ENCODE measurements around the gene UBE2F. TPM values are rescaled to one million over a fixed set of nuclear protein-coding genes. Genes with fewer than 3 reads are reported as not detected.
"Not testable (repeated sequence)": the region's sequence is repeated elsewhere in the genome, so short reads cannot be mapped to it uniquely, and the experiment has no call there.

Gene UBE2F
- total RNA-seq, 1 experiment from 2014 or later: 62.1 TPM

GRCh38 chr2:237962432-237963084 is 4.3 kb upstream of the UBE2F start:
- Mint-ChIP-seq H3K4me1 (peaks cover 4 to 7% of the 10 kb centered on the region in 2 experiments), H3K27me3 (ENCODE audit: low read depth) (peaks cover 7% of the 10 kb centered on the region), H3K9me3 (peaks cover 15 to 19% of the 10 kb centered on the region in 2 experiments), H3K36me3 (ENCODE audit: insufficient read depth in 1 of 3, low read depth in 3 of 3) (peaks cover 0 to 6% (median 3%) of the 10 kb centered on the region in 3 experiments; a peak in 3 of 7 replicates), H3K27ac (no peak overlapping the region), H3K4me3 (no peak overlapping the region)
- H2AK5ac ChIP-seq (ENCODE audit: insufficient read length, low read length): no peak overlapping the region
- no peaks in the 10 kb centered on the region for H4K20me1 ChIP-seq (ENCODE audit: control insufficient read depth, insufficient read depth, insufficient read length)
- H4K5ac ChIP-seq (ENCODE audit: insufficient read length, low read depth, low read length): no peak overlapping the region
- peaks cover 3% of the 10 kb centered on the region; the same call in 1 of the 2 replicates for H3K79me2 ChIP-seq (ENCODE audit: insufficient read depth, low read length)
- no peak overlapping the region for H3K14ac ChIP-seq (ENCODE audit: insufficient read depth, low read length)
- H3K18ac ChIP-seq (ENCODE audit: insufficient read length, low read depth, low read length): no peak overlapping the region
- no peak overlapping the region for H2BK20ac ChIP-seq (ENCODE audit: low read depth, low read length, poor library complexity, severe bottlenecking)
- no peaks in the 10 kb centered on the region for H3K27me3 ChIP-seq (ENCODE audit: insufficient read depth, low read length)
- no peak overlapping the region for H2BK5ac ChIP-seq (ENCODE audit: insufficient read length, low read length)
- H3K23me2 ChIP-seq (ENCODE audit: insufficient read length, low read depth, low read length, poor library complexity, severe bottlenecking): peaks cover 5% of the 10 kb centered on the region
- no peak overlapping the region for H3K4me2 ChIP-seq (ENCODE audit: insufficient read depth, insufficient read length, low read length)
- TF ChIP-seq CTCF (conservative IDR thresholded peaks at IDR 0.05): no peak
- no peak overlapping the region for H2BK120ac ChIP-seq (ENCODE audit: low read depth, low read length, poor library complexity, severe bottlenecking)
- H4K91ac ChIP-seq (ENCODE audit: insufficient read length, low read depth, low read length): no peak overlapping the region
- no peak overlapping the region for H4K8ac ChIP-seq (replicated peaks; ENCODE audit: insufficient read length, low read depth, low read length)
- H3K4ac ChIP-seq (ENCODE audit: low read depth, low read length): no peak overlapping the region
- no peak overlapping the region for H2AFZ ChIP-seq (ENCODE audit: low read length)
- H3T11ph ChIP-seq (ENCODE audit: low read length): no peak overlapping the region
- H2BK15ac ChIP-seq (ENCODE audit: low read depth, low read length): no peak overlapping the region
- no CpG with 5 or more reads among the region's 5 CpGs for WGBS (ENCODE audit: extremely low coverage, insufficient read length, low lambda C conversion rate)
- H3K79me1 ChIP-seq (ENCODE audit: insufficient read depth, low read depth, low read length, poor library complexity, severe bottlenecking): peaks cover under 1% of the 10 kb centered on the region
- H3K4me1 ChIP-seq (ENCODE audit: insufficient read depth, low read length): no peaks in the 10 kb centered on the region; the same call in 1 of the 2 replicates
- no peak for DNase-seq
- no peak overlapping the region for H3K23ac ChIP-seq (ENCODE audit: insufficient read length, low read depth, low read length)
- no peak overlapping the region for H3K9ac ChIP-seq (ENCODE audit: extremely low read depth, insufficient read length, low read length)
- H3K9me3 ChIP-seq (ENCODE audit: control insufficient read depth, low read depth, low read length): peaks cover 12% of the 10 kb centered on the region
- H3K56ac ChIP-seq (ENCODE audit: insufficient read length, low read depth, low read length): no peak overlapping the region
- H2BK12ac ChIP-seq (ENCODE audit: insufficient read length, low read depth, low read length): no peak overlapping the region
- H3K27ac ChIP-seq (ENCODE audit: insufficient read length, low read depth, low read length): no peak overlapping the region

GRCh38 chr2:237963490-237963991 is 3.3 kb upstream of the UBE2F start:
- H3K9ac ChIP-seq (ENCODE audit: extremely low read depth, insufficient read length, low read length); H2BK120ac ChIP-seq (ENCODE audit: low read depth, low read length, poor library complexity, severe bottlenecking); H3K36me3 Mint-ChIP-seq (ENCODE audit: insufficient read depth in 1 of 3, low read depth in 3 of 3); H2AK5ac ChIP-seq (ENCODE audit: insufficient read length, low read length); H3K56ac ChIP-seq (ENCODE audit: insufficient read length, low read depth, low read length); H3K27ac ChIP-seq (ENCODE audit: insufficient read length, low read depth, low read length); H4K5ac ChIP-seq (ENCODE audit: insufficient read length, low read depth, low read length); H3K4me1 ChIP-seq (ENCODE audit: insufficient read depth, low read length); H2BK15ac ChIP-seq (ENCODE audit: low read depth, low read length); H4K91ac ChIP-seq (ENCODE audit: insufficient read length, low read depth, low read length); H4K8ac ChIP-seq (replicated peaks; ENCODE audit: insufficient read length, low read depth, low read length); H3T11ph ChIP-seq (ENCODE audit: low read length); H2BK12ac ChIP-seq (ENCODE audit: insufficient read length, low read depth, low read length); H4K20me1 ChIP-seq (ENCODE audit: control insufficient read depth, insufficient read depth, insufficient read length); H3K18ac ChIP-seq (ENCODE audit: insufficient read length, low read depth, low read length); H2AFZ ChIP-seq (ENCODE audit: low read length); H3K23me2 ChIP-seq (ENCODE audit: insufficient read length, low read depth, low read length, poor library complexity, severe bottlenecking); H3K27ac Mint-ChIP-seq; H3K23ac ChIP-seq (ENCODE audit: insufficient read length, low read depth, low read length); H3K27me3 Mint-ChIP-seq (ENCODE audit: low read depth); H2BK5ac ChIP-seq (ENCODE audit: insufficient read length, low read length); H2BK20ac ChIP-seq (ENCODE audit: low read depth, low read length, poor library complexity, severe bottlenecking); H3K4ac ChIP-seq (ENCODE audit: low read depth, low read length); H3K4me3 Mint-ChIP-seq; H3K14ac ChIP-seq (ENCODE audit: insufficient read depth, low read length); DNase-seq; H3K4me2 ChIP-seq (ENCODE audit: insufficient read depth, insufficient read length, low read length); H3K79me1 ChIP-seq (ENCODE audit: insufficient read depth, low read depth, low read length, poor library complexity, severe bottlenecking); H3K27me3 ChIP-seq (ENCODE audit: insufficient read depth, low read length): not testable (repeated sequence)
- Mint-ChIP-seq H3K4me1 (peaks cover 14 to 17% of the 10 kb centered on the region in 2 experiments), H3K9me3 (peaks cover 15 to 19% of the 10 kb centered on the region in 2 experiments)
- peaks cover 12% of the 10 kb centered on the region for H3K9me3 ChIP-seq (ENCODE audit: control insufficient read depth, low read depth, low read length)
- WGBS (ENCODE audit: extremely low coverage, insufficient read length, low lambda C conversion rate): no CpG with 5 or more reads among the region's 7 CpGs
- H3K79me2 ChIP-seq (ENCODE audit: insufficient read depth, low read length): peaks cover 12% of the 10 kb centered on the region; the same call in 1 of the 2 replicates

All from H9 (cell line).